DMS153 treated with DMSO at 0.1 percent for 48 hours (cell line): Measurements from ENCODE around the gene ATL2.
"Not testable (repeated sequence)": the region's sequence is repeated elsewhere in the genome, so short reads cannot be mapped to it uniquely, and the experiment has no call there.

Experiments
- DNase-seq: peaks from one replicate; lab custom pipeline; 2025; ENCODE audit not compliant: unreplicated experiment; lab: John Stamatoyannopoulos, UW

ATL2 gene

DNA sequence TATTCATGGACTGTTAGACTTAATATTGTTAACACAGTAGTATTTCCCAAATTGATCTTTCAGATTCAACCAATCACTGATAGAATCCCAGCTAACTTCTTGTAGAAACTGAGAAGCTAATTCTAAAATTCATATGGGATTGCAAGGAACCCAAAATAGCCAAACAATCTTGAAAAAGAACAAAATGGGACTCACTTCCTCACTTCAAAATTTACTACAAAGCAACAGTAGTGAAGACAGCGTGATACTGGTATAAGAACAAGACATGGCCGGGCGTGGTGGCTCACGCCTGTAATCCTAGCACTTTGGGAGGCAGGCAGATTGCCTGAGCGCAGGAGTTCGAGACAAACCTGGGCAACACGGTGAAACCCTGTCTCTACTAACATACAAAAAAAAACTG is 46.3 kb downstream of the ATL2 start:
- no peak for DNase-seq

DNA sequence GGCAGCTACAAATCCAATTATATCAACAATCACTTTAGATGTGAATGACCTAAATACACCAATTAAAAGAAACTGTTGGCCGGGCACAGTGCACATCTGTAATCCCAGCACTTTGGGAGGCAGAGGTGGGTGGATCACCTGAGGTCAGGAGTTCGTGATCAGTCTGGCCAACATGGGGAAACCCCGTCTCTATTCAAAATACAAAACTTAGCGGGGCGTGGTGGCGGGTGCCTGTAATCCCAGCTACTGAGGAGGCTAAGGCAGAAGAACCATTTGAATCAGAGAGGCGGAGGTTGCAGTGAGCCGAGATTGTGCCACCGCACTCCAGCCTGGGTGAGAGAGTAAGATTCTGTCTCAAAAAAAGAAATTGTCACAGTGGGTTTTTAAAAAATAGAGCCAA is 49.5 kb downstream of the ATL2 start:
- DNase-seq = no peak

GRCh38 chr2:38323623-38324022 is 53.5 kb downstream of the ATL2 start:
- no peak for DNase-seq

DNA sequence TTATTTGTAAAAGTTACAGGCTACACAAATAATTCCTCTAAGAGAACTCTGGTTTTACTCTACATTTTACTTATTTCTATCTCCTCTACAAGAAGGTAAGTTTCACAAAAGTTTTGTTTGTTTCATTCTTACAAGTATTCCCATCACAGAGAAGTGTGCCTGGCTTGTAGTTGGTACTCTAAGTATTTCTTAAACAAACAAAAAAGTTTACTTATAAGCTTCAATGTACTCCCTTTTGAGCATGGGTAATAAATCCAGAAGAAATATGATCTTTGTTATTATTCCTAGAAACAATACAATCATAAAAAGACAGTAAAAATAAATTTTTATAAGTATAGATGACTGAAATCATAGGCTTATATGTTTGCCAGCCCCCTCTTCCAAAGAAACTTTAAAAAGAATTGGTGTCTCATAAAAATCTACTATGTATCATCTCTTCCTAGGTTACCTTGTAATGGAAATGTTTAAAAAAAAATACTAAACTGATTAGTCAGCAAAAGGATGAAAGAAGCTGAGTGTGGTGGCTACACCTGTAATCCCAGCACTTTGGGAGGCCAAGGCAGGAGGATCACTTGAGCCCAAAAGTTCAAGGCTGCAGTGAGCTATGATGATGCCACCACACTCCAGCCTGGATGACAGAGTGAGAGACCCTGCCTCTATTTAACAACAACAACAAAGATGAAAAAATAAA is 54.7 kb downstream of the ATL2 start:
- DNase-seq = no peak

GRCh38 chr2:38319240-38319639 is 57.8 kb downstream of the ATL2 start:
- DNase-seq = not testable (repeated sequence)

DNA sequence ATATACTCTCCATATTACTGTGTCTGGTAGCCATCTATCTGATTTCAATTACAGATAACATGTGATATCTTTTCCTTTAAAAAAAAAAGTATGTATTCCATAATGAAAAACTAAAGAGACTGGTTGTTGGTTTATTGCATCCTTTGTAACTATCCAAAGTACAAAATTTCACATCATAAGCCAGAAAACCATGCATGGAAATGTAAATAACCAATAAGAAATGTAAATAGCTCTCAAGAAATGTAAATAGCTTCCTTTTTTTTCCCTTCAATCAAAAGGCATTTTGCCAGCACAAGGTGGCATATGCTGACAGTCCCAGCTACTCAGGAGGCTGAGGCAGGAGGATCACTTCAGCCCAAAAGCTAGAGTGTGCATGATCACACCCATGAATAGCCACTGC is 59.3 kb downstream of the ATL2 start:
- DNase-seq = no peak

DNA sequence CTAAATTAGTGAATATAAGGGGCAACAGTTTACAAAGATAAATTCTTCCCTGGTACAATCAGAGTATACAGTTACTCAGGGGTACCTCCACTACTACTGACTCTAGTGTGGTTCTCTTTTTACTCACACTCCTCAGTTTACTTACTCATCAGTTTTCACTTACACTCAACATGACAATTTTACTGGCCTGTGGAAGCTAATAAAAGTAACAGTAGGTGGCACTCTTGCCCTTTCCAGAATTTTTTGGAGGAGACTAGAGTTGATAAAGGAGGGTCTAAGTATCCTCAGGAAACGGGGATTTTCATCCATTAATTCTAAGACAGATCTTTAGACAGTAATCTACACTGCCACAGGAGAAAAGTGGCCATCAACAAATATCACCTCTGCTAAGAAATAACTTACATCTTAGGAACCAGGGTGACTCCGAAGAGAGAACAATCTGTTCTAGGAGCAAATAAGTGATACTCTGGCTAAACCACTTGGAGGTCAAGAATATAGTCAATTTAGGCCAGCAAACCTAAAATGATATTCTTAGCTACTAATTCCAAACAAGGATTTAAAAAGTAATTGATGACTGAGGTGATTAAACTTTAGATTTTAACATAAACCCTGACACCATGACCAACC is 61.3 kb downstream of the ATL2 start:
- DNase-seq = peak; percentile 25

DNA sequence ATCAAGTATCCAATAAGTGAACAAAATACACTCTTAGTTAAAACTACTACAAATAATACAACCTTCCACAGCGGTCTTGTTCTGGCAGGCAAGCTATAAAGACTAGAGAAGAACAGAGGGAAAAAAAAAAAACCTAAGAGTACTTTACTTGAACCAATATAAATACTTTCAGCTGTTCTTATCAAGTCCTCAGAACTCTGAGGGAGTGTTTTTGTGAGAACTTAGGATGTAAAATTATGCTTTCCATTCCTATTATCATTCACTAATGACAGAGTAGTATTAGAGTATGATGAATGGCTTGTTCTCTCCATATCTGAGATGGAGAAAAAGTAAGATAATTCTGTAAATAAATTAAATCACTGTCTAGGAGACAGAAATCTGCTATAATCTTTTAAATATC is 68.3 kb downstream of the ATL2 start:
- DNase-seq = no peak

DNA sequence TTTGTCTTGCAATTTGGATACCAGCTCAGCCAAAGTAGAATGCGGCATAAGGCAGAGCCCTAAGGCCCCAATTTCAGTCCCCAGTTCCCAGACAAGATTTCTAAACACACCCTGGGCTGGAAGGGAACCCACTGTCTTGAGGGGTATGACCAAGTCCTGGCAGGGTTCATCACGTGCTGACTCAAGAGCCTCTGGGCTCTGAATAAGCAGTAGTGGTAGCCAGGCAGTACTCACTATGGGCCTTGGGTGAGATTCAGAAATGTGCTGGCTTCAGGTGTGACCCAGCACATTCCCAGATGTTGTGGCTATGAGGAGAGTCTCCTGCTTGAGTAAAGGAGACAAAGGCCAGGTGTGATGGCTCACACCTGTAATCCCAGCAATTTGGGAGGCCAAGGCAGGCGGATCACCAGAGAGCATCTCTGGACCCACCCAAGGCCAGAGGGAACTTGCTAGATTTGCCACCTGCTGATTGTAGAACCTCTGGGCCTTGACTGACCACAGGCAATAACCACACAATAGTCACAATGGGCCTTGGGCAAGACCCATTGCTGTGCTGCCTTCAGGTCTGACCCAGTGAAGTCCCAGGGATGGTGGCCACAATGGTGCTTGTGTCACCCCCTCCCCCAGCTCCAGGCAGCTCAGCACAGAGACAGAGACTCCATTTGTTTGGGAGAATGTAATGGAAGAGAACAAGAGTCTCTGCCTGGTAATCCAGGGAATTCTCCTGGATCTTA is 74.9 kb downstream of the ATL2 start:
- no peak for DNase-seq

DNA sequence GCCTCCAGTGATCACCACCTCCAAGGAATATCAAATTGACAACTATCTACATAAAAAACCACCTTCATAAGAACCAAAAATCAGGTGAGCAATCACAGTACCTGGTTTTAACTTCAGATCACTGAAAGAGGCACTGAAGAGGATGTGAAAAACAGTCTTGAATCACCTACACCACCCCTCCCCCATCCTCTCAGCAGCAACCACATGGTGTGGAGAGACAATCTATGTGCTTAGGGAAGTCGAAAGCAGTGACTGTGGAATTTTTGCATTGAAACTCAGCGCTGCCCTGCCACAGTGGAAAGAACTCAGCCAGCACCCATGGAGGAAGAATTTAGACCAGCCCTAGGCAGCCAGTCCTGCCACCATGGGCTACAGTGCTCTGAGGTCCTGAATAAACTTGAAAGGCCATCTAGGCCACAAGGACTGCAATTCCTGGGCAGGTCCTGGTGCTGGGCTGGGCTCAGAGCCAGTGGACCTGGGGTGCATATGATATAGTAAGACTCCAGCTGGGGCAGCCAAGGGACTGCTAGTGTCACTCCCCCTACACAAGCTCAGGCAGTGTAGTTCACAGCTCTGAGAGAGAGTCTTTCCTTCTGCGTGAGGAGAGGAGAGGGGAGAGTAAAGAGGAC is 75.6 kb downstream of the ATL2 start:
- DNase-seq = no peak

DNA sequence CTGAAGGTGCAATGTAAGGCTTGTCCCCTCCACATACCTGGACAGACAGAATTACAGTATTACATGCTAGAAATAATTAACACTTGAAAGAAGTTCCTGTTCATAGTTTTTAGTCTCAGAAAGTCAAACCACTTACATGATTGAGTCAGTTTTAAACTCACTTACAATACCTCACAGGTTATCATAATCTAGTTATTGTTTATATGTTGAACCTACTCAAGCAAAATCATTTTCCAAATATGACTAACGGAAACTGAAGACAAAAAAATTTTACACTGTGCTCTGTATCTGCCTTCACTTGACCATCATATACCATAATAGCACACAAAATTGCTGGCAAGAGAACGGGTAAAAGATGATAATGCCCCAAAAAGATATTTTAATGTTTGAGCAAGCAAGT is 78.5 kb downstream of the ATL2 start:
- DNase-seq = no peak

DNA sequence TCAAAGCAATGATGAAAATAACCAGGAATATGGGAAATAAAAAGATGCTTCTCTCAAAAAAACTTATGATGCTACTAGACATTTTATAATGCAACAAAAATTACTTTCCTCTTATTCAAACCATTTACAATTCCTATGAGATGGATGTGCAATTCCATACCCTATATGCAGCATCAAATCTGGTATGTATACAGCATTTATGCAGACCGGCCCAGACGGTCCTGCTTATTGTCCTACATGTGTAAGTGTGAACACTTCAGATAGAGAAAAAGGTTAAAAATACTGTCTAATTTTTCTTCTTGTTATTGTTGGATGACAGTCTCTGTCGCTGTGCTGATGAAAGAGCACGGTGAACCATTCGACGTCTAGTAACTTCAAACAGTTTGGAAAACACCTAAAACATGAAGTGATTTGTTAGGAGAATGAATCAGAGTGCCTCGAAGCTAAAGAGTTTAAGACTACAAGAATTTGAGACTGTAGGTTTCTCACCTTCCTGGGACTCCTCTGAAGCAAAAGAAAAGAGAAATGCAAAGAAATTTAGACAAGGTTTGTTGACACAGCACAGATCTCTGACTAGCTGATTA is 80.8 kb downstream of the ATL2 start:
- no peak for DNase-seq

DNA sequence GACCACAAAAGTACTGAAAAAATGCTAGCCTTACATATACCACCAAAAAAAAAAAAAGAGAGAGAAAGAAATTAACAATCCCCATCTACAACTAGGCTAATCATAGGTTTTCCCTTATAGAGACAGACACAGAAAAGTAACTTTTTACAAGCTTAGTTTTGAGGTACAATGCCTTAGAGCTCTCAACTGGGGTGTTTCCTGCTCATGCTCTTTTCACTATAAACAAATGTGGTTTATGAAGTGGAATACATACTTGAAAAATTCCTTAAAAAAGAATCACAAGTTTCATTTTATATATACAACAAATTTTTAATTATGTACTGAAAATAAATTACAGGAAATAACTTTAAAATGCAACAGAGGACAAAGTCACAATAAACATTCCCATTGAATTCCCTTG is 82.5 kb downstream of the ATL2 start:
- no peak for DNase-seq

GRCh38 chr2:38293152-38293865 is 83.8 kb downstream of the ATL2 start:
- DNase-seq = no peak

DNA sequence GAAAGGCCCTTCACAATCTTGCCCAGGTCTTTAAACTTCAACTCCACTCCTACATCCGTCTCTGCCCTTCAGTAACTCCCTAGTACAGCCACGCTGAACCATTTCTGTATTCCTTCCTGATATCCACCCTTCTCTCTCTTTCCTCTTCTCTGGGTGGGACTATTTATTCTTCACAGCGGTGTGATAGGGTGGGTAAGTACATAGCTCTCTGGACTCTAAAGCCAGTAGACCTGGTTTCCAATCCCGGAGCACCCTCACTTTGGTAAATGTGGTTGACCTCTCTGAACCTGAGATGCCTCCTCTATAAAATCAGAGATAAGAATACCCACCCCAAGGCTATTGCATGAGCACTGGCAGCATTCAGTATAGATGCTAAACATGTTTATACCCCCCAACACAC is 86.7 kb downstream of the ATL2 start:
- DNase-seq = no peak

DNA sequence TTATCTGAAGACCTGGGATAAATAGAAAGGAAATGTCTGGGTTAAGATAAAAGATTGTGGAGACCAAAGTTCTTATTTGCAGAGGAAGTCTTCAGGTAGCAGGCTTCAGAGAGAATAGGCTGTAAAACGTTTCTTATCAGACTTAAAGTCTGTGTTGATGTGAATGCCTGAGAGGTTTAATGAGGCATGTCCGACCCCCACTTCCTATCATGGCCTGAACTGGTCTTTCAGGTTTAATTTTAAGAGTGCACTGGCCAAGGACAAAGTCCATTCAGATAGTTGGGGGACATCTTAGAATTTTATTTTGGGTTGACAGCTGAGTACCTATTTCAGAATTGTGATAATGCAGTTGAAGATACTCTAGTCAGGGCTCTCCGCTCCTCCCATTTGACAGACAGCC is 92.1 kb downstream of the ATL2 start:
- no peak for DNase-seq

DNA sequence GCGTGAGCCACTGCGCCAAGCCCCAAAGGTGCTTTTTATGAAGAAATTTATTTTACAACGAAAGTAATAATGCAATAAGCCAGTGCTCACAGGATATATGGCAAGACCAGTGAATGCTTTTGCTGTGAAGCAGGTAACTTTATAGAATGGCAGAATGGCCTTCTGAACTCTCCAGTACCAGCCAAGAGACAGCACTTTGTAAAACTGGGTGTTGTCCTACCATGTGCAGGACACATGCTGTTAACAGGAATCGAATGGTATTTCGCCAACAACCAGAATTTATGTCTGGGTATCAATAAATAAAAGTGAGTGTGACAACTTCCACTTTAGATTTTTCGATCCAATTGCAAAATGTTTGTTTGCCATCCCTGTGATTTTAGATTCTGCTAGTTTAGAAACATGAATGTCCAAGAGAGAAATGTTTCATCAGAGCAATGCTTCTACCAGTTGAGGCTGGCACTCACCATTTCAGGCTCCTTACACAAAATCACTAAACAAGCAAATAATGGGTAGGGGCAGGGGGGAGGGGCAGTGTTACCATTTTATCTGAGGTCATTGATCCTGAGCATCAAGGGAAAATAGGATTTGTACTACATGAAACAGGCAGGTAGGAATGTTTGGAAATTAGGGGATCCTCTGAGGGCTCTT is 95.9 kb downstream of the ATL2 start:
- DNase-seq = no peak

DNA sequence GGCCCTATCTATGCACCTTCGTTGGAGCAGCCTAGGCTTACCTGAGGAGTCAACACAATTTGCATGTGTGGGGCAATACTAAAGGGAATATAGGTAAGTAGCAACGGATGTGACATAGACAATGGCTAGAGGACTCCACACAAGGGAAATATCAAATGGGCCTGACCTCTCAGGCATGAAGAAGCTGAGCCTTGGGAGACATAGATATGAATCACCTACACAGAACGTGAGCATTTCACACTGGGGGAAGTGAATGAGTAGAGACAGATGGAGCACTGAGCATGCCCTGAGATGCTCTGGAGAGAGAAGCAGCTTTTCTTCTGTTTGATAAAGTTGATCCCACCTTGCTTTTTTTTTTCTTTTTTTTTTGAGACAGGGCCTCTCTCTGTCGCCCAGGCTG is 97.9 kb downstream of the ATL2 start:
- no peak for DNase-seq

DNA sequence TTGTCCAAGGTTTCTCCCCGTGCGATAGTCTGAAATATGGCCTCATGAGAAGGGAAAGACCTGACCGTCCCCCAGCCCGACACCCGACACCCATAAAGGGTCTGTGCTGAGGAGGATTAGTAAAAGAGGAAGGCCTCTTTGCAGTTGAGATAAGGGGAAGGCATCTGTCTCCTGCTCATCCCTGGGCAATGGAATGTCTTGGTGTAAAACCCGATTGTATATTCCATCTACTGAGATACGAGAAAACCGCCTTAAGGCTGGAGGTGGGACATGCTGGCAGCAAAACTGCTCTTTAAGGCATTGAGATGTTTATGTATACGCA is 99.0 kb downstream of the ATL2 start:
- not testable (repeated sequence) for DNase-seq

GRCh38 chr2:38277245-38278116 is 99.6 kb downstream of the ATL2 start:
- DNase-seq = no peak
